ENCODE results near the gene ODAD3.
A peak's percentile ranks its signal among the peaks of the same experiment; 100 is the strongest.
"Not testable (repeated sequence)": the region's sequence is repeated elsewhere in the genome, so short reads cannot be mapped to it uniquely, and the experiment has no call there.

The ODAD3 gene

GRCh38 chr19:11460207-11460606, 25.3 kb upstream of the ODAD3 start:
- DNase-seq (ENCODE audit: low spot score): no peak

GRCh38 chr19:11458912-11459311, 24.0 kb upstream of the ODAD3 start:
- not testable (repeated sequence) for DNase-seq (ENCODE audit: low spot score)

- DNase-seq (ENCODE audit: low spot score): no peak
These were observed 23.4 kb upstream of the ODAD3 start for GRCh38 chr19:11458236-11458900.

- DNase-seq (ENCODE audit: low spot score): no peak
These were observed 22.9 kb upstream of the ODAD3 start for GRCh38 chr19:11457831-11458230.

- DNase-seq (ENCODE audit: low spot score): peak; percentile 20
These were observed 22.2 kb upstream of the ODAD3 start for GRCh38 chr19:11457115-11457514.

GRCh38 chr19:11456659-11457058, 21.7 kb upstream of the ODAD3 start:
- DNase-seq (ENCODE audit: low spot score): no peak

GRCh38 chr19:11455233-11455554, 20.3 kb upstream of the ODAD3 start:
- DNase-seq (ENCODE audit: low spot score): not testable (repeated sequence)

GRCh38 chr19:11453468-11454341, 18.8 kb upstream of the ODAD3 start:
- DNase-seq (ENCODE audit: low spot score): peak; percentile 18

- DNase-seq (ENCODE audit: low spot score): no peak
These were observed 17.8 kb upstream of the ODAD3 start for GRCh38 chr19:11452620-11453310.

GRCh38 chr19:11451871-11452619, 17.1 kb upstream of the ODAD3 start:
- no peak for DNase-seq (ENCODE audit: low spot score)

- no peak for DNase-seq (ENCODE audit: low spot score)
These were observed 16.5 kb upstream of the ODAD3 start for GRCh38 chr19:11451327-11451870.

GRCh38 chr19:11450570-11451326, 15.8 kb upstream of the ODAD3 start:
- no peak for DNase-seq (ENCODE audit: low spot score)

GRCh38 chr19:11448923-11449554, 14.1 kb upstream of the ODAD3 start:
- DNase-seq (ENCODE audit: low spot score): no peak

- DNase-seq (ENCODE audit: low spot score): no peak
These were observed 13.5 kb upstream of the ODAD3 start for GRCh38 chr19:11448410-11448809.

GRCh38 chr19:11447347-11448262, 12.7 kb upstream of the ODAD3 start:
- no peak for DNase-seq (ENCODE audit: low spot score)

GRCh38 chr19:11446652-11447301, 11.9 kb upstream of the ODAD3 start:
- peak; percentile 88 for DNase-seq (ENCODE audit: low spot score)

GRCh38 chr19:11446271-11446651, 11.3 kb upstream of the ODAD3 start:
- no peak for DNase-seq (ENCODE audit: low spot score)

GRCh38 chr19:11445141-11445540, 10.2 kb upstream of the ODAD3 start:
- DNase-seq (ENCODE audit: low spot score): no peak

GRCh38 chr19:11444059-11444458, 9.1 kb upstream of the ODAD3 start:
- DNase-seq (ENCODE audit: low spot score): no peak

Measured in GM03348 (cell line).